NCI-H187 treated with DMSO at 0.1 percent for 48 hours (cell line): ENCODE results near the gene MTFR2.

ENCODE experiments used
- DNase-seq: peaks from one replicate; lab custom pipeline; 2025; lab: John Stamatoyannopoulos, UW

MTFR2 gene

GRCh38 chr6:136181861-136182260 is 68.2 kb downstream of the MTFR2 start:
- no peak for DNase-seq

DNA sequence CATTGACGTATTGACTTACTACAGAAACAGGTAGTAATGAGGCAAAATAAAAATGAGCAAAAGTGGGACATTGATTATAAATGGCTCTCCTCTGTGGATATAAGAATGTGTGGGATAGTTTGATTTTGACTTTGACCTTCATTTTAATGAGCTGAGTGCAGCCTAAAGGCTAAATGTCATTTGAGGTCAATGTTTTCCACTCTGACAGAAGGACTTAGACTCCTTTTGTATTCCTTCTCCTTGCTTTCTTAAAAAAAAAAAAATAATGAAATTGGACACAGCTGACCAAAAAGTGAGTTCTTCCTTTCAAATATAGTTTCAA is 68.6 kb downstream of the MTFR2 start:
- DNase-seq, result no peak
